C4-2B (cell line): ENCODE measurements around the gene TMEM263.

ENCODE experiments used
- ZFX ChIP-seq: fragments of 450-650 bp; IDR thresholded peaks from 2 replicates; pipeline ENCODE4 v1.6.1; 2017
- TF ChIP-seq, protein P1 (sequence below): fragments of 450-650 bp; conservative IDR thresholded peaks from 2 replicates; pipeline ENCODE4 v1.5.1; 2017; ENCODE audit warnings: mild to moderate bottlenecking

DNA sequence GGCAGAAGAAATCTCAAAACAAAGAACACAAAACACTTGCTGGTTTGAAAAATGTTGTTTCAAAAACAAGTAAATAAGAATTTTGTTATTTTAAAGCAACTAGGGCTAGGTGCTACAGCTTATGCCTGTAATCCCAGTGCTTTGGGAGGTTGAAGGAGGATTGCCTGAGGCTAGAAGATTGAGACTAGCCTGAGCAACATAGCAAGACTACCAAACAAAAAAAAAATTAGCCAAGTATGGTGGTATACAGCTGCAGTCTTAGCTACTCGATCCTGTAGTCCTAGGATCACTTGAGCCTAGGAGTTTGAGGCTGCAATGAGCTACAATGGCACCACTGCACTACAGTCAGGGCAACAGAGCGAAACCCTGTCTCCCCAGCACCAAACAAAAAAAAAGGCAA is 63.8 kb downstream of the TMEM263 start:
- TF ChIP-seq, protein P1, sequence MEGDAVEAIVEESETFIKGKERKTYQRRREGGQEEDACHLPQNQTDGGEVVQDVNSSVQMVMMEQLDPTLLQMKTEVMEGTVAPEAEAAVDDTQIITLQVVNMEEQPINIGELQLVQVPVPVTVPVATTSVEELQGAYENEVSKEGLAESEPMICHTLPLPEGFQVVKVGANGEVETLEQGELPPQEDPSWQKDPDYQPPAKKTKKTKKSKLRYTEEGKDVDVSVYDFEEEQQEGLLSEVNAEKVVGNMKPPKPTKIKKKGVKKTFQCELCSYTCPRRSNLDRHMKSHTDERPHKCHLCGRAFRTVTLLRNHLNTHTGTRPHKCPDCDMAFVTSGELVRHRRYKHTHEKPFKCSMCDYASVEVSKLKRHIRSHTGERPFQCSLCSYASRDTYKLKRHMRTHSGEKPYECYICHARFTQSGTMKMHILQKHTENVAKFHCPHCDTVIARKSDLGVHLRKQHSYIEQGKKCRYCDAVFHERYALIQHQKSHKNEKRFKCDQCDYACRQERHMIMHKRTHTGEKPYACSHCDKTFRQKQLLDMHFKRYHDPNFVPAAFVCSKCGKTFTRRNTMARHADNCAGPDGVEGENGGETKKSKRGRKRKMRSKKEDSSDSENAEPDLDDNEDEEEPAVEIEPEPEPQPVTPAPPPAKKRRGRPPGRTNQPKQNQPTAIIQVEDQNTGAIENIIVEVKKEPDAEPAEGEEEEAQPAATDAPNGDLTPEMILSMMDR = no peak
- TF ChIP-seq ZFX = no peak
